PC-9 (cell line): ENCODE data around the gene RBM33. TPM values are rescaled to one million over a fixed set of nuclear protein-coding genes. Genes with fewer than 3 reads are reported as not detected.

ENCODE experiments used
- BruUV-seq: library from RNA; stranded (reverse); fragments of 400-500 nt; replicated peaks from 2 replicates; lab custom pipeline; 2021; lab: Mats Ljungman, UMichigan
- CTCF ChIA-PET: fragments of 300-600 bp; sonication (Branson Sonifier 250); formaldehyde crosslinking; loops from one replicate; lab custom pipeline; 2022; ENCODE audit warnings: antibody characterized with exemption; lab: Charles Lee
- POLR2A ChIA-PET: fragments of 300-600 bp; sonication (Branson Sonifier 250); formaldehyde crosslinking; loops from one replicate; lab custom pipeline; 2022; ENCODE audit warnings: antibody characterized with exemption; ENCODE audit not compliant: unreplicated experiment; lab: Charles Lee
- DNase-seq, 2 experiments: peaks; one replicate each; pipeline versions ENCODE4 v3.0.0 to v3.0.0-alpha.2; 2015 to 2022; ENCODE audit warnings: mixed read lengths in 1 of 2
- H2AFZ ChIP-seq: fragments of 200-600 bp; sonication (generic); 2 replicates; pipeline ENCODE4 v1.8.1; 2017; ENCODE audit warnings: antibody characterized with exemption
- H3F3A ChIP-seq: fragments of 200-600 bp; sonication (generic); 2 replicates; pipeline ENCODE4 v1.8.1; 2017; ENCODE audit warnings: antibody characterized with exemption, mild to moderate bottlenecking, low read depth; ENCODE audit not compliant: insufficient read depth
- H3K27ac ChIP-seq: fragments of 200-600 bp; sonication (generic); 2 replicates; pipeline ENCODE4 v1.6.1; 2016; ENCODE audit warnings: mixed run types
- H3K27me3 ChIP-seq: fragments of 200-600 bp; sonication (generic); 2 replicates; pipeline ENCODE4 v1.6.1; 2016; ENCODE audit warnings: low read depth, mixed run types; ENCODE audit not compliant: insufficient read depth
- H3K36me3 ChIP-seq: fragments of 200-600 bp; sonication (generic); 2 replicates; pipeline ENCODE4 v1.6.1; 2016; ENCODE audit warnings: low read depth, mixed run types
- H3K4me1 ChIP-seq: fragments of 200-600 bp; sonication (generic); replicated peaks from 2 replicates; pipeline ENCODE4 v1.6.1; 2016; ENCODE audit warnings: mixed run types; ENCODE audit not compliant: insufficient read depth
- H3K4me2 ChIP-seq: fragments of 200-600 bp; sonication (generic); 2 replicates; pipeline ENCODE4 v1.6.1; 2017; ENCODE audit warnings: mixed run types
- H3K4me3 ChIP-seq: fragments of 200-600 bp; sonication (generic); 2 replicates; pipeline ENCODE4 v1.6.1; 2016; ENCODE audit warnings: mixed run types
- H3K79me2 ChIP-seq: fragments of 200-600 bp; sonication (generic); 2 replicates; pipeline ENCODE4 v1.6.1; 2017; ENCODE audit warnings: low read depth, mixed run types
- H3K9me2 ChIP-seq: fragments of 200-600 bp; sonication (generic); 2 replicates; pipeline ENCODE4 v1.8.1; 2017; ENCODE audit warnings: mild to moderate bottlenecking; ENCODE audit not compliant: insufficient read depth
- H3K9me3 ChIP-seq: fragments of 200-600 bp; sonication (generic); 2 replicates; pipeline ENCODE4 v1.8.1; 2016; ENCODE audit warnings: low read depth; ENCODE audit not compliant: insufficient read depth
- H4K20me1 ChIP-seq: fragments of 200-600 bp; sonication (generic); 2 replicates; pipeline ENCODE4 v1.8.1; 2017; ENCODE audit not compliant: insufficient read depth
- CTCF ChIP-seq: fragments of 200-600 bp; sonication (generic); conservative IDR thresholded peaks from 2 replicates; pipeline ENCODE4 v1.6.1; 2017; ENCODE audit warnings: mixed run types, antibody characterized with exemption, mild to moderate bottlenecking, moderate library complexity
- EZH2 ChIP-seq: fragments of 200-600 bp; sonication (generic); IDR thresholded peaks from 2 replicates; pipeline ENCODE4 v1.8.0; 2017; ENCODE audit warnings: antibody characterized with exemption, low read depth
- intact Hi-C: fragments of 100-400 bp; cut with micrococcal nuclease; formaldehyde crosslinking; loops from one replicate; pipeline ENCODE4 v1.10.0; 2022; ENCODE audit not compliant: unreplicated experiment
- total RNA-seq: library from RNA; stranded (reverse); gene quantifications from 2 replicates; pipeline ENCODE4 v1.2.3, GENCODE V29; 2021

The RBM33 gene
- total RNA-seq, 1 experiment from 2014 or later: 85.7 TPM

- Histone ChIP-seq H3K9me2 (no peaks in the 10 kb centered on the region), H3K36me3 (no peaks in the 10 kb centered on the region), H3K4me1 (no peaks in the 10 kb centered on the region), H3K27ac (no peak overlapping the region), H3K79me2 (no peaks in the 10 kb centered on the region), H2AFZ (no peak overlapping the region), H3K27me3 (peaks cover 76% of the 10 kb centered on the region), H3K4me3 (no peak overlapping the region), H3K9me3 (no peaks in the 10 kb centered on the region), H3F3A (no peaks in the 10 kb centered on the region), H3K4me2 (no peak overlapping the region), H4K20me1 (no peaks in the 10 kb centered on the region)
- CTCF ChIA-PET: no interaction called here
- POLR2A ChIA-PET: no interaction called here
- TF ChIP-seq EZH2: no peak
- no peak for TF ChIP-seq CTCF
- DNase-seq: no peak
- intact Hi-C loops: no loop called here
- no TSS peak for BruUV-seq
These were observed 24.7 kb upstream of the RBM33 start for GRCh38 chr7:155619634-155620271.

GRCh38 chr7:155620497-155620896 is 24.0 kb upstream of the RBM33 start:
- no TSS peak for BruUV-seq
- H3K4me2 ChIP-seq: no peak overlapping the region
- H3K27me3 ChIP-seq: peaks cover 76% of the 10 kb centered on the region
- intact Hi-C loops: no loop called here
- no peaks in the 10 kb centered on the region for H3K4me1 ChIP-seq
- no peaks in the 10 kb centered on the region for H3K9me2 ChIP-seq
- TF ChIP-seq CTCF (no peak), EZH2 (no peak)
- no peaks in the 10 kb centered on the region for H4K20me1 ChIP-seq
- no peak overlapping the region for H3K27ac ChIP-seq
- H3K79me2 ChIP-seq: no peaks in the 10 kb centered on the region
- ChIA-PET POLR2A (no interaction called here), CTCF (no interaction called here)
- no peak overlapping the region for H2AFZ ChIP-seq
- H3K9me3 ChIP-seq: no peaks in the 10 kb centered on the region
- no peaks in the 10 kb centered on the region for H3F3A ChIP-seq
- H3K4me3 ChIP-seq: no peak overlapping the region
- DNase-seq: no peak
- no peaks in the 10 kb centered on the region for H3K36me3 ChIP-seq

GRCh38 chr7:155621418-155621980 is 23.0 kb upstream of the RBM33 start:
- CTCF ChIA-PET: no interaction called here
- Histone ChIP-seq H3K27ac (no peak overlapping the region), H3K4me3 (no peak overlapping the region), H4K20me1 (no peaks in the 10 kb centered on the region), H3F3A (no peaks in the 10 kb centered on the region), H3K9me2 (0 out of 2 replicates have a peak, but pooled peaks cover 2% of the 10 kb centered on the region), H3K4me2 (no peak overlapping the region), H3K79me2 (no peaks in the 10 kb centered on the region), H3K4me1 (no peaks in the 10 kb centered on the region), H3K36me3 (no peaks in the 10 kb centered on the region), H2AFZ (no peak overlapping the region), H3K27me3 (peaks cover 86% of the 10 kb centered on the region), H3K9me3 (no peaks in the 10 kb centered on the region)
- POLR2A ChIA-PET: no interaction called here
- TF ChIP-seq EZH2: no peak
- no peak for TF ChIP-seq CTCF
- DNase-seq: no peak
- no TSS peak for BruUV-seq
- intact Hi-C loops: no loop called here
